PC-9 (cell line): ENCODE measurements around the gene CD300A. TPM values are rescaled to one million over a fixed set of nuclear protein-coding genes. Genes with fewer than 3 reads are reported as not detected.

Experiments
- BruUV-seq: library from RNA; stranded (reverse); fragments of 400-500 nt; replicated peaks from 2 replicates; lab custom pipeline; 2021; lab: Mats Ljungman, UMichigan
- CTCF ChIA-PET: fragments of 300-600 bp; sonication (Branson Sonifier 250); formaldehyde crosslinking; loops from one replicate; lab custom pipeline; 2022; ENCODE audit warnings: antibody characterized with exemption; lab: Charles Lee
- POLR2A ChIA-PET: fragments of 300-600 bp; sonication (Branson Sonifier 250); formaldehyde crosslinking; loops from one replicate; lab custom pipeline; 2022; ENCODE audit warnings: antibody characterized with exemption; ENCODE audit not compliant: unreplicated experiment; lab: Charles Lee
- DNase-seq, 2 experiments: peaks; one replicate each; pipeline versions ENCODE4 v3.0.0 to v3.0.0-alpha.2; 2015 to 2022; ENCODE audit warnings: mixed read lengths in 1 of 2
- H2AFZ ChIP-seq: fragments of 200-600 bp; sonication (generic); 2 replicates; pipeline ENCODE4 v1.8.1; 2017; ENCODE audit warnings: antibody characterized with exemption
- H3F3A ChIP-seq: fragments of 200-600 bp; sonication (generic); 2 replicates; pipeline ENCODE4 v1.8.1; 2017; ENCODE audit warnings: antibody characterized with exemption, mild to moderate bottlenecking, low read depth; ENCODE audit not compliant: insufficient read depth
- H3K27ac ChIP-seq: fragments of 200-600 bp; sonication (generic); 2 replicates; pipeline ENCODE4 v1.6.1; 2016; ENCODE audit warnings: mixed run types
- H3K27me3 ChIP-seq: fragments of 200-600 bp; sonication (generic); 2 replicates; pipeline ENCODE4 v1.6.1; 2016; ENCODE audit warnings: low read depth, mixed run types; ENCODE audit not compliant: insufficient read depth
- H3K36me3 ChIP-seq: fragments of 200-600 bp; sonication (generic); 2 replicates; pipeline ENCODE4 v1.6.1; 2016; ENCODE audit warnings: low read depth, mixed run types
- H3K4me1 ChIP-seq: fragments of 200-600 bp; sonication (generic); replicated peaks from 2 replicates; pipeline ENCODE4 v1.6.1; 2016; ENCODE audit warnings: mixed run types; ENCODE audit not compliant: insufficient read depth
- H3K4me2 ChIP-seq: fragments of 200-600 bp; sonication (generic); 2 replicates; pipeline ENCODE4 v1.6.1; 2017; ENCODE audit warnings: mixed run types
- H3K4me3 ChIP-seq: fragments of 200-600 bp; sonication (generic); 2 replicates; pipeline ENCODE4 v1.6.1; 2016; ENCODE audit warnings: mixed run types
- H3K79me2 ChIP-seq: fragments of 200-600 bp; sonication (generic); 2 replicates; pipeline ENCODE4 v1.6.1; 2017; ENCODE audit warnings: low read depth, mixed run types
- H3K9me2 ChIP-seq: fragments of 200-600 bp; sonication (generic); 2 replicates; pipeline ENCODE4 v1.8.1; 2017; ENCODE audit warnings: mild to moderate bottlenecking; ENCODE audit not compliant: insufficient read depth
- H3K9me3 ChIP-seq: fragments of 200-600 bp; sonication (generic); 2 replicates; pipeline ENCODE4 v1.8.1; 2016; ENCODE audit warnings: low read depth; ENCODE audit not compliant: insufficient read depth
- H4K20me1 ChIP-seq: fragments of 200-600 bp; sonication (generic); 2 replicates; pipeline ENCODE4 v1.8.1; 2017; ENCODE audit not compliant: insufficient read depth
- EZH2 ChIP-seq: fragments of 200-600 bp; sonication (generic); IDR thresholded peaks from 2 replicates; pipeline ENCODE4 v1.8.0; 2017; ENCODE audit warnings: antibody characterized with exemption, low read depth
- intact Hi-C: fragments of 100-400 bp; cut with micrococcal nuclease; formaldehyde crosslinking; loops from one replicate; pipeline ENCODE4 v1.10.0; 2022; ENCODE audit not compliant: unreplicated experiment
- total RNA-seq: library from RNA; stranded (reverse); gene quantifications from 2 replicates; pipeline ENCODE4 v1.2.3, GENCODE V29; 2021
- TF ChIP-seq, protein P1 (sequence below): fragments of 200-600 bp; sonication (generic); conservative IDR thresholded peaks from 2 replicates; pipeline ENCODE4 v1.6.1; 2017; ENCODE audit warnings: mixed run types, antibody characterized with exemption, mild to moderate bottlenecking, moderate library complexity

The CD300A gene
- total RNA-seq, 1 experiment from 2014 or later: not detected

DNA sequence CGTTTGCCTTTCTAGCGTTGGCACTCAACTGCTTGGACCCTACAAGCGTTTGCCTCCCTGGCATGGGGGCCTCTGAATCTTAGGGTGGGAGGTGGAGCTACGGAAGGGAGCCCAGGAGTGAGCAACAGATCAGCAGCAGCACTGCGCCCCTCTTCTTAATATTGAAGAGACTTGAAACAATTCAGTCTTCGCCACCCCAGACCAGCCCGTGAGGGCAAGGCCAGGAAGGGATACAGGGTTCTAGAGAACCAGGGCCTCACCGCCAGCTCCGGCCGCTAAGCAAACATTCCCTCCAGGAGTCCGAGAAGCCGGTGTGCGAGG is 36.1 kb upstream of the CD300A start:
- CTCF ChIA-PET: interaction anchor here (0.8 kb wide), 1 partner anchor 13 kb away, joined by 3 read pairs; no protein-coding TSS in a partner anchor

DNA sequence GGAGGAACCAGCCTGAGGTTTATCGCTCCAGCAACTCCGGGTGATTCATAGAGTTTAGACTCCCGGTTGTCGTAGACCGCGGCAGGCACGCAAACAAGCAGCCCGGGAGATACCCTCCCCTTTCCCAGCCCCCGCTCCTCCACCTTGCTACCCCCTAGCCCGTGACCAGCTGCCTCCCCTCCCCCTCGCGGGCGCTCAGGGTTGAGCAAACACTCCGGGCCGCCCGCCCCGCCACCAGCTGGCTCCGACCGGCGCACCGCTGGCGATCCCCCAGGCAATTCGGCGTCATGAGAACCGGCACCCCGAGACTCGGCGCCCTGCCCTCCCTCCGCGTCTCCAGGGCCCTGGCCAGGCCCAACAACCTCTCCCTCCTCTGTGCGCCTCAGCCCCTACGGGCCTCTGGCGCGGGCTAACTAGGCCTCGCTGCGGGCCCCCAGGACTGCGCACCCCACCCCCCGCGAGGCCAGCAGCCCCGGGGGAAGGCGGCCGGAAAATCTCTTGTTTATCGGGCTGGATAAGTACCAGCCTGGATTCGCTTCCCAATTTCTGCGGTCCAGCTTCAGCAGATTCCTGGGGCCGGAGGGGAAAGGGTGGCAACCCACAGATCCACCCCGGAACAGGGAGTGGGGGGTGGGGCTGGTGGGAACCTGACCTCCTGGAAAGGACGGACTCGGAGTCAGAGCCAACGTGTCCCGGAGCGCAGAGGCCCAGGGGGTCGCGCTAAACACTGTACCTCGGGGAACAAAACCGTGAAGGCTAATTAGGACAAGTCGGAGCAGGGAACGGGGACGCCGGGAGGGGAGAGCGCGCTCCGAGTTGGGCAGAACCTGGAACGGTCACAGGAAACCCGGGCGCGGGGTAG is 35.5 kb upstream of the CD300A start:
- peak; percentile 69 to 83 for DNase-seq
- intact Hi-C loops: loop anchor here (1.0 to 2.0 kb wide), 2 partner anchors 26 to 51 kb away; no protein-coding TSS in a partner anchor
- Histone ChIP-seq H3K4me3 (peak overlapping the region; percentile 81), H4K20me1 (peaks cover 2% of the 10 kb centered on the region; the same call in 1 of the 2 replicates), H3K79me2 (peaks cover 13% of the 10 kb centered on the region; the same call in 1 of the 2 replicates), H3K4me1 (peaks cover 19% of the 10 kb centered on the region), H2AFZ (peak overlapping the region; percentile 86), H3F3A (peaks cover 21% of the 10 kb centered on the region), H3K9me2 (no peaks in the 10 kb centered on the region), H3K27me3 (no peaks in the 10 kb centered on the region), H3K36me3 (no peaks in the 10 kb centered on the region), H3K9me3 (no peaks in the 10 kb centered on the region), H3K4me2 (peak overlapping the region; percentile 85), H3K27ac (peak overlapping the region; percentile 94)
- TF ChIP-seq EZH2: no peak
- TF ChIP-seq, protein P1, sequence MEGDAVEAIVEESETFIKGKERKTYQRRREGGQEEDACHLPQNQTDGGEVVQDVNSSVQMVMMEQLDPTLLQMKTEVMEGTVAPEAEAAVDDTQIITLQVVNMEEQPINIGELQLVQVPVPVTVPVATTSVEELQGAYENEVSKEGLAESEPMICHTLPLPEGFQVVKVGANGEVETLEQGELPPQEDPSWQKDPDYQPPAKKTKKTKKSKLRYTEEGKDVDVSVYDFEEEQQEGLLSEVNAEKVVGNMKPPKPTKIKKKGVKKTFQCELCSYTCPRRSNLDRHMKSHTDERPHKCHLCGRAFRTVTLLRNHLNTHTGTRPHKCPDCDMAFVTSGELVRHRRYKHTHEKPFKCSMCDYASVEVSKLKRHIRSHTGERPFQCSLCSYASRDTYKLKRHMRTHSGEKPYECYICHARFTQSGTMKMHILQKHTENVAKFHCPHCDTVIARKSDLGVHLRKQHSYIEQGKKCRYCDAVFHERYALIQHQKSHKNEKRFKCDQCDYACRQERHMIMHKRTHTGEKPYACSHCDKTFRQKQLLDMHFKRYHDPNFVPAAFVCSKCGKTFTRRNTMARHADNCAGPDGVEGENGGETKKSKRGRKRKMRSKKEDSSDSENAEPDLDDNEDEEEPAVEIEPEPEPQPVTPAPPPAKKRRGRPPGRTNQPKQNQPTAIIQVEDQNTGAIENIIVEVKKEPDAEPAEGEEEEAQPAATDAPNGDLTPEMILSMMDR: no peak
- no TSS peak for BruUV-seq
- ChIA-PET CTCF (interaction anchor here (0.8 kb wide), 1 partner anchor 12 kb away, joined by 3 read pairs; no protein-coding TSS in a partner anchor), POLR2A (interaction anchor here (0.5 to 1.0 kb wide), 3 partner anchors 23 to 220 kb away, joined by 3 to 4 read pairs (median 4); no protein-coding TSS in a partner anchor)

More for the DNA sequence above, 36.1 kb upstream of the CD300A start:
- Histone ChIP-seq H3K4me3 (peak overlapping the region; percentile 81), H3K4me1 (peaks cover 19% of the 10 kb centered on the region), H3K27ac (peak overlapping the region; percentile 94), H3K9me3 (no peaks in the 10 kb centered on the region), H2AFZ (peak overlapping the region; percentile 65; the same call in 1 of the 2 replicates), H3K36me3 (no peaks in the 10 kb centered on the region), H3F3A (peaks cover 21% of the 10 kb centered on the region), H4K20me1 (no peaks in the 10 kb centered on the region), H3K4me2 (peak overlapping the region; percentile 85), H3K79me2 (peaks cover 13% of the 10 kb centered on the region; the same call in 1 of the 2 replicates), H3K9me2 (no peaks in the 10 kb centered on the region), H3K27me3 (no peaks in the 10 kb centered on the region)
- DNase-seq: no peak
- intact Hi-C loops: loop anchor here (1.0 to 2.0 kb wide), 2 partner anchors 26 to 50 kb away; no protein-coding TSS in a partner anchor
- POLR2A ChIA-PET: interaction anchor here (0.6 to 1.0 kb wide), 2 partner anchors 50 to 219 kb away, joined by 3 to 4 read pairs; no protein-coding TSS in a partner anchor
- BruUV-seq: no TSS peak
- no peak for TF ChIP-seq EZH2
- TF ChIP-seq, protein P1: no peak

DNA sequence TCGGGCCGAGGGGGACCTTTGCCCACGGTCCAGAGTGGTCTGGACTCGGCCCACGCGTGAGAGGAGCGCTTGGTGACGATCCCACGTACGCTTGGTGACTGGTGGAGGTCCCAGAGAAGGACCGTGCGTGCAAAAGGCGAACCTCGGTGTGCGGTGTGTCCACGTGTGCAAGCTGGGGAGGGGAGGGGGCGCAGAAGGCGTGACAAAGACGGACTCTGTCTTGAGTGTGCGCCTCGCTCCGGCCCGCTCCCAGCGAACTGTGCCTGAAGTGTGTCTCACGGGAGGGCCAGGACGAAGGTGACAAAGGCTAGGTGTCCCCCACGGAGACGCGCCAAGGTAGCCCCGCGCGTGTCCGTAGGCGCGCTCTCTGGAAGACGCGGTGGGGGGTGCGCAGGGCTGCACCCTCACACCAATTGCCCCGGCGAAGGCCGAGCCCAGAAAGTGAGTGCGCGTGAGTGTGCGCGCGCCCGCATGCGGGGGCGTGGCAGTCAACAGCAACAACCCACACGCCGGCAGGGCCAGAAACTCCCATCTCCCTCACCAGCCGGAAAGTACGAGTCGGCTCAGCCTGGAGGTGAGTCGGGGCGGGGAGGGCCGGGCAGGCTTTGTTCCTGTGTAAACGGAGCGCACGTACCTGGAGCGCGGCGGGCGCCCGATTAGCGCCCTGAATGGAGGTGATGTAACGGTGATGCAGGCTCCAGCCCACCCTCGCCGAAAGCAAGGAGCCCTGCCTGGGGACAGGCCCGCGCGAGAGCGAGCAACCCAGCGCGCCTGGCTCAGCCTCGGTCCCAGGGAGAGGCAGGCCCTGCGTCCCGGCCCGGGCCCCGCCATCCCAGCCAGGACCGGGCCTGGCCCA is 34.6 kb upstream of the CD300A start, which contains the start of gene GPRC5C:
GPRC5C (plus strand) TSS at position 521 of the 856 bp plus-strand sequence. CDS start 7,689 bp downstream, outside the sequence.
- H3K27ac ChIP-seq: peak within 1 kb of the TSS; percentile 94
- H3K27me3 ChIP-seq: no peaks in the 10 kb centered on the region
- DNase-seq: peak; percentile 82 to 85
- H3K4me2 ChIP-seq: peak within 1 kb of the TSS; percentile 85
- intact Hi-C loops: loop anchor here (1.0 to 2.0 kb wide), 2 partner anchors 12 to 25 kb away; no protein-coding TSS in a partner anchor
- no peaks in the 10 kb centered on the region for H3K9me2 ChIP-seq
- H3K9me3 ChIP-seq: no peaks in the 10 kb centered on the region
- peaks cover 21% of the 10 kb centered on the region for H3F3A ChIP-seq
- peaks cover 4% of the 10 kb centered on the region; the same call in 1 of the 2 replicates for H4K20me1 ChIP-seq
- H3K79me2 ChIP-seq: peaks cover 13% of the 10 kb centered on the region; the same call in 1 of the 2 replicates
- H3K4me3 ChIP-seq: peak within 1 kb of the TSS; percentile 81
- BruUV-seq: TSS peak; percentile 24
- H2AFZ ChIP-seq: peak within 1 kb of the TSS; percentile 86
- ChIA-PET POLR2A (interaction anchor here (0.5 kb wide), 1 partner anchor 22 kb away, joined by 4 read pairs; no protein-coding TSS in a partner anchor), CTCF (no interaction called here)
- TF ChIP-seq, protein P1: no peak
- no peak for TF ChIP-seq EZH2
- H3K36me3 ChIP-seq: no peaks in the 10 kb centered on the region
- peaks cover 18% of the 10 kb centered on the region for H3K4me1 ChIP-seq
